Eye (tissue), 1 donor: Measurements from ENCODE around the gene APOL6.
"Not testable (repeated sequence)": the region's sequence is repeated elsewhere in the genome, so short reads cannot be mapped to it uniquely, and the experiment has no call there.

ENCODE experiments used
- DNase-seq: peaks from one replicate; pipeline ENCODE4 v3.0.0-alpha.2; 2015

Gene APOL6

DNA sequence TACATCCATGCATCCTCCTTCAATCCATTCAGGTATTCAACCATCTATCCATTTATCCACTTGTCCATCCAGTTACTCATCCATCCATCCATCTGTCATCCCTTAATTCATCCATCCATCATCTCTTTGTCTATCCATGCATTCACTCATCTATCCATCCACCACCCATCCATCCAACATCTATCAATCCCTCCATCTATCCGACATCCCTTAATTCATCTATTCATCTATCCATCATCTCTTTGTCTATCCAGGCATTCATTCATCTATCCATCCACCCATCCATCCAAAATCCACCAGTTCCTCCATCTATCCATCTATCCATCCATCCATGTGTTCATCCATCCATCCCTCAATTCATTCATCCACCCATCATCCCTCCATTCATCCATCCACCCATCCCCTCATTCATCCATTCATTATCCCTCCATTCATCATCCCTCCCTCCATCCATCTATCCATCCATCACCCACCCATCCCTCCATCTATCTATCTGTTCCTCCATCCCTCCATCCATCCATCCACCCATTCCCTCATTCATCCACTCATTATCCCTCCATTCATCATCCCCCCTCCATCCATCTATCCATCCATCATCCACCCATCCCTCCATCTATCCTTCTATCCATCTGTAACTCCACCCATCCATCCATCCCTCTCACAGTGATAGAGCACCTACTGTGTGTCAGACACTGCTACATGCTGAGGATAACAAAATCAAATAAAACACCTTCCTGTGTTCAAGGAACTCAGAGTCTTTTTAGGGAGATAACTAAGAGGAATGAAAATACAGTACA is 29.6 kb upstream of the APOL6 start:
- DNase-seq, result no peak

GRCh38 chr22:35619336-35620094 is 28.7 kb upstream of the APOL6 start:
- DNase-seq, result no peak

- peak; percentile 78 for DNase-seq
Observed at GRCh38 chr22:35620624-35621251, 27.5 kb upstream of the APOL6 start.

DNA sequence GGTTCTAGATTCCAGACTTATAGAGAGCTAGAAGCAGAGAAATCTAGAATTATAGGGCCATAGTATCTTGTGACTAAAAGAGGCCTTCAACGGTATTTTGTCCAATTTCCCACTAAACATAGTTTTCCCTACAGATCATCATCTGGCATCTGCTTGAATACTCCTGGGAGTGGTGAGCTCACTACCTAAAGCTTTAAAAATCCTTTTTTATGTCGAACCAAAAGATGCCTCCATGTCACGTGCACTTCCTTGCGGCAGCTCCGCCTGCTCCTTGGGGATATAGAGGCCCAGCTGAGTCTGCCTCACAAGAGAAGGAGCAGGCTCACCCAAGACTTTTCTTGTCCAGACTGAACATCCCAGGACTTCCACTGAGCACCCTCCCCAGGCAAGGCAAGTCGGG is 26.8 kb upstream of the APOL6 start:
- DNase-seq, result no peak

DNA sequence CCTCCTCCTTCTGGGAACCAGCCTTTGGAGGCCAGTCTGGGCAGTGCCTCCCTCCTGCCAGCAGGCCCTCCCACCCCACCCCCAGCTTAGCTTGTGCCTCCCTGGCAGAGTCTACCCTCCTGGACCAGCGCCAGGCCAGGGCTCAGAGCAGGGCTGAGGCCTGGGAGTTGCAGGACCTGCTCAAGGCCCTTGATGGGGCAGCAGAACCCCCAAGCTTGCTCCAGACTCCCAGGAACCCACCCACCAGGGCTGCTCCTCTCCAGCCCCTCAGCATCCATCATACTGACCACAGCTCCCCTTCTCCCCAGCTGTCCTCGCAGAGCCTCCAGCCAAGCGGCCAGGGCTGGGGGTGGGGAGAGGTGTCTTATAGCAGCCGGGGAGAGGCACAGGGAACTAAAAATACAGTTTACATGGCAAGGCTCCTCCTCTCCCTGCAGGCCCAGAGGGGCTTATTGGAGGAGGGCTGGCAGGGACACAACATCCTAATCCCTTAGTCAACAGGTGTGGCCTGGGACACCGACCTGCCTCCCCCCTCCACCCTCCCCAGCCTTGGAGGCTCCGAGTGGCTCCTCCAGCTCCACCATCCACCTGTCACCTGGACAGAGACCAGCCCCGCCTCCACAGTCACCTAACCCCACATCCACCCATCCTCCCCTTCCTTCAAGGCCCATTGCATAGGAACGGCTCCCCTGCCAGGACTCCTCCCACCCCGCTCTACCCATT is 25.9 kb upstream of the APOL6 start:
- peak; percentile 31 for DNase-seq

DNA sequence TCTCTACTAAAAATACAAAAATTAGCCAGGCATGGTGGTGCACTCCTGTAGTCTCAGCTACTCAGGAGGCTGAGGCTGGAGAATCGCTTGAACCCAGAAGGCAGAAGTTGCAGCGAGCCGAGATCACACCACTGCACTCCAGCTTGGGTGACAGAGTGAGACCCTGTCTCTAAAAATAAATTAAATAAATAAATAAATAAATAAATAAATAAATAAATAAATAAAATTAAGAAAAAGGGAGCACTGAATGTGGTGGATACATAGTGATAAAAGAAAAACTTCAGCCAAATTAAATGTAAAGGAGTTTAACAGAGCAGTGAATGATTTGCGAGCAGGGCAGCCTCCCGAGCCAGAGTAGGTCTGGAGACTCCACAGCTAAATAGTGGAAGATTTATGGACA is 24.4 kb upstream of the APOL6 start:
- DNase-seq, result not testable (repeated sequence)

- no peak for DNase-seq
Observed at GRCh38 chr22:35624547-35624946, 23.7 kb upstream of the APOL6 start.

GRCh38 chr22:35625763-35626432 is 22.3 kb upstream of the APOL6 start:
- DNase-seq, result no peak

DNA sequence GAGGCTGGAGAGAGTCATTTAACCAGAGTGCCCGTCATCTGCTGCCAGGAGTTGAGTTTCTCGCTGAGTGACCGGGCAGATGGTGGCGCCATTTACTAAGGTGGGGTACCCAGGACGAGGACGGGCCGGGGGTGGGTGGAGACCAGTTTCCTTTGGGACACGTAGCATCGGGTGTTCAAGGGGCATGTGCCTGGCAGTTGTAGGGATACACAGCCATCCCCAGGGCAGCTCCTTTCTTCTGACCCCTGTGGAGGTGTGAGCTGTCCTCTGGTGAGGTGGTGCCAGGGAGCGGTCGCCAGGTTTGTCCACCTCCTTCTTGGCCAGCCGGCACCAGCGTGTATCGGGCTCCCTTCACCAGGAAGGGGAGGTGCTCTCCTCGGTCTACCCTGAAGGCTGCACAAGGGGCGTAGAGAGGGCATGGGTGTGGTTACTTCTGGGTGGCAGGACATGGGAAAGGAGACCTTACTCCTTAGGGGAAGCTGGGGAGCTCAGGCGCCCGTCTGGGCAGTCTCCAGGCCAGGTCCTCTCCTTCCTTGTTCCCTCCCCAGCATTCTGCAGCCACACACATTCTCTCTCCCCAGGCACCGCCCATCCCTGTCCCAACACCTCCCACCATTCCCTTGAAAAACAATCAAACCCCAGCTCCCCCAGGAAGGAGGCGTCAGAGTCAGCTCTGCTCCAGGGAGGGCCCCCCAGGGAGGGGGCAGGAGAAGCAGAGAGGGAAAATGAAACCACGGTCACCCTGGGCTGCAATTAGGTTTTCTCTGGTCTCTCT is 20.8 kb upstream of the APOL6 start:
- DNase-seq, result peak; percentile 73

DNA sequence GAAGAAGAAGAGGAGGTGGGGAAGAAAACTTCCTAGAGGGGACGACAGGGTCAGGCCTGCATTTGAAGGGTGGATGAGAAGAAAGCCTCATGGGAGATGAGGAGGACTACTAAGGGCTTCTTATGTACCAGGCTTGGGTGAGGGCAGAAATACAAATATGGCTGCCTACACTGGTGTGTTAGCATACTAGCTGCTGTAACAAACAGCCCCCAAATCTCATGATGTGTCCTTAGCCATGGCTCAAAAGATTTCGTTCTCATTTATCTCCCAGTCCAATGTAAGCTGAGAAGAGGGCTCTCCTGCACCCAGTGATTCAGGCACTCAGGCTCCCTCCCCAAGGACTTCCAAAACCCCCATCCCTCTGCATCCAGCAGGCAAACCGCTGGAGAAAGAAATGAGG is 19.5 kb upstream of the APOL6 start:
- no peak for DNase-seq

- DNase-seq, result peak; percentile 64
Observed at GRCh38 chr22:35629406-35630216, 18.6 kb upstream of the APOL6 start.

DNA sequence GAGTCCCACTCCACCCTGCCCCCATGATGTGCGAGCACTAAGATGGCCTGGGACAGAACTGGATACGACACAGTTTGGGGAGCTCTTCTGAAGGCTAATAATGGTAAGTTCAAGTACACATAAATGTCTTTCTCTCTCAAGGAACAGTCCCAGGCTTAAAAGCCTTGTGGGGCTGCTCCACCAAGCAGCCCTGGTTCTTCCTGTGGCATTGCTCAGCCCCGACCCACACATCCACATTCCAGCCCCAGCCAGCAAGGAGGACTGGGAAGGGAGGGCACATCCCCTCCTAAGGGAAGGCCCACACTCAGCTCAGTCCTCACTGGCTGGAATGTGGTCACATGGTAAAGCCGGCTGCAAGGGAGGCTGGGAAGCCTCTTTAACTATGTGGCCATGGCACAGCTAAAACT is 17.9 kb upstream of the APOL6 start:
- no peak for DNase-seq

DNA sequence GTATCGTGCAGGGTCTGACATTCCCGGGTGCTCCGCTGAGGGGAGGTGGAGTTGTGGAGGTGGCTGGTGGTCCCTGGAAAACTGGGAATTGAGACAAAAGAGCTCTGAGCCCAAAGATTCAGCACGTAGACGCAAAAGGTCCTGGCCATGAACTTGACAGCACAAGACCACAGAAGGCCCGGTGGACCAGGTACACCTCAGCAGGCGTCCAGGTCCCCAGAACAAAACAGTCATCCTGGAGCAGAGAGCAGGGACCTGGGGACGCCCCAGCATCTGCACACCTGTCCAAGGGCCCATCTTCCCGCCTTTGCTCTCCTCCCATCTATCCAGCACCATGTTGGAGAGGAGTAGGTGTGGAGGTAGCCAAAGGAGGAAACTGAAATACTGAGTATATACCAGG is 17.4 kb upstream of the APOL6 start:
- no peak for DNase-seq

DNA sequence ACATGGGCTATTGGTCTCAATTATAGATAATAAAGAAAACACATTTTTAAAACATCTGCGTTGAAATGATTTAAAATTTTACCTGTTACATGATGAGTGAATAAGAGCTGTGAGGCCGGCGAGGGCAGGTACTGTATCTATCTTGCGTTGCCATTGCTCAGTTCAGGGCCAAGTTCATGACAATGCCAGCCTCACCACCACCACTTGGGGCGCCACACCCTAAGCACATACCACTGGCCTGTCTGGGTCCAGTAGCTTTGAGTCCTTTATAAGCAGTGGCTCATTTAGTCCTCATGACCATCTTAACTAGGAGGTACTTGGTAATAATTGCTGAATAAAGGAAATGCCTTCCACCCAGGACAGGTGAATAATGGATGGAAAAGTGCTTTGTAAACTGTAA is 16.6 kb upstream of the APOL6 start:
- peak; percentile 29 for DNase-seq

DNA sequence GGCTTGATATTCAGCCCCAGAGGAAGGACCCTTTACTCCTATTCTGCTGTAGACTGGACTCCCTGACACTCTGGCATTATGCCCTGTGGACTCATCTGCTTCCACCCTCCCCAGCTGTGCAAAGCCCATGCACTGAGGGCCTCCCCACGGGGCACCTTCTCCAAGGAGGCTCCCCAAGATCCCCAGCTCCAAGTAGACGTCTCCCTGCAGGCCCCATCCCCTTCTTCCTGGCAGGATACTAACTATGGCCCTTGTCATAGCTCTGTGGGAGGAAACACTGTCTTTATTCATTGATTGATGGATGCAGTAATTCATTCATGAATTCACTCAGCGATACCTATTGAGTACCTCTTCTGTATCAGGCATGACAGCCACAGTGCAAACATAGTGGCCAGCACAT is 15.3 kb upstream of the APOL6 start:
- no peak for DNase-seq

DNA sequence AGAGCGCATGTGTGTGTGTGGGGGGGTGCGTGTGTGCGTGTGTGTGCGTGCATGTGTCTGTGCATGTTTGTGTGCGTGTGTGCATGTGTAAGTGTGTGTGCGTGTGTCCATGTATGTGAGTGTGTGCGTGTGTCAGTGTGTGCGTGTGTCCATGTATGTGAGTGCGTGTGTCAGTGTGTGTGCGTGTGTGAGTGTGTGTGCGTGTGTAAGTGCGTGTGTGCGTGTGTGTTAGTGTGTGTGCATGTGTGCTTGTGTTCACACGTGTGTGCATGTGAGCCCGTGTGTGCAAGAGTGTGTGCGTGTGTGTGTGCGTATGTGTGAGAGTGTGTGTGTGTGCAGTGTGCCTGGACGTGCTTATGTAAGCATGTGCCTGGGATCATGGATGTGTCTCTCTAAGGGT is 14.7 kb upstream of the APOL6 start:
- no peak for DNase-seq

DNA sequence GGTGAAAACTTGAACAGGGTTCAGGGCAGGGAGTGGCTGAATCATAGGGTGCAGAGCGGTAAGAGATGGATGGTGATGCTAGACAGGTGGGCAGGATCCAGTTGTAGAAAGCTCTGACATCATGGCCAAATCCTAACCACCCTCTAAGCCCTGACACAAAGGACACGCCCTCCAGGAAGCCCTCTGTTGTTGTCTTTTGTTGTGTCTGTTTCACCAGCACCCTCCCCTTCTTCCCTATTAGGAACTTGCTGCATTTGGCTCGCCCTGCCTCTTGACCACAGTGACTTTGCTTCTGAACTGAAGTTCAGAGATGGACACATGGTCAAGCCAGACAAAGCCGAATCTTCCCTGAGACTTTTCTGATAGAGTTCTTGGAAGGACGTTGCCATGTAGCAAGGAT is 14.2 kb upstream of the APOL6 start:
- no peak for DNase-seq

- no peak for DNase-seq
Observed at GRCh38 chr22:35634943-35635540, 13.2 kb upstream of the APOL6 start.

GRCh38 chr22:35637254-35637653 is 11.0 kb upstream of the APOL6 start:
- DNase-seq, result no peak

- DNase-seq, result no peak
Observed at GRCh38 chr22:35638001-35638400, 10.2 kb upstream of the APOL6 start.

- DNase-seq, result peak; percentile 60
Observed at GRCh38 chr22:35638410-35638809, 9.8 kb upstream of the APOL6 start.
